ENCODE results near the gene PLIN3. TPM values are rescaled to one million over a fixed set of nuclear protein-coding genes. Genes with fewer than 3 reads are reported as not detected.

The PLIN3 gene
- total and polyA plus RNA-seq, 9 of the 15 experiments (the other 6 are each of a cell fraction or from before 2014, with no cell fraction given) = 7.5 to 75.6 (median 43.1) TPM

GRCh38 chr19:4867534-4868285, at the start of gene PLIN3 (continued):
- TF ChIP-seq ZBTB40 (IDR thresholded peaks at IDR 0.05) (peak; percentile 38; the same call in 1 of the 2 replicates), ZBTB40 (CRISPR knock-in tag; IDR thresholded peaks at IDR 0.05) (no peak), KDM2B (CRISPR knock-in tag; IDR thresholded peaks at IDR 0.05) (no peak), ATF6 (CRISPR knock-in tag; IDR thresholded peaks at IDR 0.05) (no peak), PHB2 (IDR thresholded peaks at IDR 0.05; ENCODE audit: low read depth) (0 out of 2 replicates have a peak, but pooled peaks have one; percentile 59), SOX6 (IDR thresholded peaks at IDR 0.05) (peak; percentile 47), ZNF766 (CRISPR knock-in tag; conservative IDR thresholded peaks at IDR 0.05) (no peak), KLF1 (tag; IDR thresholded peaks at IDR 0.05) (peak; percentile 83; the same call in 1 of the 2 replicates), GTF2A2 (tag; IDR thresholded peaks at IDR 0.05) (no peak)
- TF ChIP-seq, protein P1, sequence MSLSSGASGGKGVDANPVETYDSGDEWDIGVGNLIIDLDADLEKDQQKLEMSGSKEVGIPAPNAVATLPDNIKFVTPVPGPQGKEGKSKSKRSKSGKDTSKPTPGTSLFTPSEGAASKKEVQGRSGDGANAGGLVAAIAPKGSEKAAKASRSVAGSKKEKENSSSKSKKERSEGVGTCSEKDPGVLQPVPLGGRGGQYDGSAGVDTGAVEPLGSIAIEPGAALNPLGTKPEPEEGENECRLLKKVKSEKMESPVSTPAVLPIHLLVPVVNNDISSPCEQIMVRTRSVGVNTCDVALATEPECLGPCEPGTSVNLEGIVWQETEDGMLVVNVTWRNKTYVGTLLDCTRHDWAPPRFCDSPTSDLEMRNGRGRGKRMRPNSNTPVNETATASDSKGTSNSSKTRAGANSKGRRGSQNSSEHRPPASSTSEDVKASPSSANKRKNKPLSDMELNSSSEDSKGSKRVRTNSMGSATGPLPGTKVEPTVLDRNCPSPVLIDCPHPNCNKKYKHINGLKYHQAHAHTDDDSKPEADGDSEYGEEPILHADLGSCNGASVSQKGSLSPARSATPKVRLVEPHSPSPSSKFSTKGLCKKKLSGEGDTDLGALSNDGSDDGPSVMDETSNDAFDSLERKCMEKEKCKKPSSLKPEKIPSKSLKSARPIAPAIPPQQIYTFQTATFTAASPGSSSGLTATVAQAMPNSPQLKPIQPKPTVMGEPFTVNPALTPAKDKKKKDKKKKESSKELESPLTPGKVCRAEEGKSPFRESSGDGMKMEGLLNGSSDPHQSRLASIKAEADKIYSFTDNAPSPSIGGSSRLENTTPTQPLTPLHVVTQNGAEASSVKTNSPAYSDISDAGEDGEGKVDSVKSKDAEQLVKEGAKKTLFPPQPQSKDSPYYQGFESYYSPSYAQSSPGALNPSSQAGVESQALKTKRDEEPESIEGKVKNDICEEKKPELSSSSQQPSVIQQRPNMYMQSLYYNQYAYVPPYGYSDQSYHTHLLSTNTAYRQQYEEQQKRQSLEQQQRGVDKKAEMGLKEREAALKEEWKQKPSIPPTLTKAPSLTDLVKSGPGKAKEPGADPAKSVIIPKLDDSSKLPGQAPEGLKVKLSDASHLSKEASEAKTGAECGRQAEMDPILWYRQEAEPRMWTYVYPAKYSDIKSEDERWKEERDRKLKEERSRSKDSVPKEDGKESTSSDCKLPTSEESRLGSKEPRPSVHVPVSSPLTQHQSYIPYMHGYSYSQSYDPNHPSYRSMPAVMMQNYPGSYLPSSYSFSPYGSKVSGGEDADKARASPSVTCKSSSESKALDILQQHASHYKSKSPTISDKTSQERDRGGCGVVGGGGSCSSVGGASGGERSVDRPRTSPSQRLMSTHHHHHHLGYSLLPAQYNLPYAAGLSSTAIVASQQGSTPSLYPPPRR (CRISPR knock-in tag; IDR thresholded peaks at IDR 0.05; ENCODE audit: borderline replicate concordance) = peak; percentile 67; the same call in 1 of the 2 replicates

Data from K562 (cell line).